Measurements from ENCODE around the gene SELENON. TPM values are rescaled to one million over a fixed set of nuclear protein-coding genes. Genes with fewer than 3 reads are reported as not detected.

Gene SELENON
- total and polyA plus RNA-seq, 2 of the 4 experiments (the other 2 are of a cell fraction), result 9.1 to 114 TPM

GRCh38 chr1:25843483-25843882 lies 43.5 kb downstream of the SELENON start:
- TF ChIP-seq MXI1 (IDR thresholded peaks at IDR 0.05; ENCODE audit: borderline replicate concordance, low read depth, low read length) (no peak), NFE2L2 (IDR thresholded peaks at IDR 0.05; ENCODE audit: low read depth, low read length) (peak; percentile 35; the same call in 1 of the 2 replicates)
- peaks cover 4 to 14% of the 10 kb centered on the region in 2 experiments; a peak in 3 of 4 replicates for H3K79me1 ChIP-seq (ENCODE audit: low read depth in 1 of 2, low read length in 2 of 2)
- no peak overlapping the region for H3K56ac ChIP-seq (ENCODE audit: extremely low read depth, insufficient read depth, low read length)
- H2BK120ac ChIP-seq (ENCODE audit: low read depth, low read length), result no peak overlapping the region
- no peak overlapping the region for H4K91ac ChIP-seq (ENCODE audit: insufficient read depth, low read depth, low read length)
- no peak overlapping the region for H2AK5ac ChIP-seq (ENCODE audit: low read depth, low read length)
- WGBS, 2 experiments (ENCODE audit: extremely low coverage in 2 of 2, insufficient read length in 1 of 2), result 50% methylated on average over 2 of the region's 3 CpGs; no CpG with 5 or more reads in 1 of the 2 experiments
- ChIA-PET POLR2A (ENCODE audit: unreplicated experiment) (interaction anchor here (0.6 kb wide), 1 partner anchor 1593 kb away, joined by 4 read pairs; no protein-coding TSS in a partner anchor), CTCF (interaction anchor here (1.1 kb wide), 1 partner anchor 52 kb away, joined by 4 read pairs; no protein-coding TSS in a partner anchor)
- H2BK20ac ChIP-seq (ENCODE audit: low read depth, low read length), result no peak overlapping the region
- H3K14ac ChIP-seq (replicated peaks; ENCODE audit: low read depth, low read length), result no peak overlapping the region
- no peak overlapping the region for H3K4me2 ChIP-seq (ENCODE audit: low read depth, low read length)
- H3K9ac ChIP-seq (ENCODE audit: low read depth, low read length), result no peak overlapping the region
- intact Hi-C loops (cut with micrococcal nuclease), result no loop called here
- no peak overlapping the region for H2BK15ac ChIP-seq (ENCODE audit: low read depth, low read length)
- H3K23ac ChIP-seq (ENCODE audit: low read depth, low read length), result no peak overlapping the region
- no TSS peak for BruUV-seq (replicated peaks)
- no peak overlapping the region for H3K27ac ChIP-seq (ENCODE audit: insufficient read depth, low read length)
- no peak overlapping the region for H3K4ac ChIP-seq (ENCODE audit: low read depth, low read length)
- no peak overlapping the region for H4K8ac ChIP-seq (ENCODE audit: low read depth in 2 of 2, low read length in 2 of 2)
- 0 out of 2 replicates have a peak, but pooled peaks cover under 1% of the 10 kb centered on the region for H3K9me1 ChIP-seq (ENCODE audit: insufficient read depth, low read length)
- no peak overlapping the region for H2AK9ac ChIP-seq (replicated peaks; ENCODE audit: low read depth, low read length, poor library complexity)
- H2BK5ac ChIP-seq (ENCODE audit: low read depth, low read length, poor library complexity, severe bottlenecking), result no peak overlapping the region
- H3K27me3 ChIP-seq (ENCODE audit: control insufficient read depth, insufficient read depth, low read length), result no peaks in the 10 kb centered on the region
- no peak overlapping the region for H3K4me3 ChIP-seq (ENCODE audit: insufficient read depth, low read depth, low read length)
- no peaks in the 10 kb centered on the region for H3K9me3 ChIP-seq (ENCODE audit: control insufficient read depth, insufficient read depth, low read length)
- H4K20me1 ChIP-seq (ENCODE audit: insufficient read depth, low read length), result no peaks in the 10 kb centered on the region
- H3K18ac ChIP-seq (ENCODE audit: low read depth, low read length), result no peak overlapping the region
- H2AFZ ChIP-seq (replicated peaks; ENCODE audit: low read length, poor library complexity), result no peak overlapping the region
- in situ Hi-C loops (cut with MboI; ENCODE audit: low sequenced_read_pairs), result no loop called here
- no peaks in the 10 kb centered on the region for H3K36me3 ChIP-seq (ENCODE audit: control insufficient read depth, insufficient read depth, low read length)
- ATAC-seq (ENCODE audit: low read depth), result no peak
- no peak overlapping the region for H4K5ac ChIP-seq (ENCODE audit: low read depth, low read length)
- no peak for DNase-seq
- dilution Hi-C loops (cut with HindIII; ENCODE audit: low sequenced_read_pairs, unreplicated experiment), result no loop called here
- H3K4me1 ChIP-seq (ENCODE audit: control insufficient read depth, insufficient read depth, low read length), result peaks cover under 1% of the 10 kb centered on the region; the same call in 1 of the 2 replicates
